NOMO-1 (cell line): Measurements from ENCODE around the gene VWA2.
"Not testable (repeated sequence)": the region's sequence is repeated elsewhere in the genome, so short reads cannot be mapped to it uniquely, and the experiment has no call there.

Experiments used
- DNase-seq, 2 experiments: peaks; one replicate each; lab custom pipeline; 2025; ENCODE audit not compliant: unreplicated experiment in 2 of 2; lab: John Stamatoyannopoulos, UW

The VWA2 gene

GRCh38 chr10:114313866-114314265, 74.8 kb downstream of the VWA2 start:
- no peak for DNase-seq

GRCh38 chr10:114315566-114316420, 76.7 kb downstream of the VWA2 start:
- no peak for DNase-seq

- no peak for DNase-seq
These were observed 77.7 kb downstream of the VWA2 start for GRCh38 chr10:114316744-114317143.

- DNase-seq: no peak
These were observed 80.6 kb downstream of the VWA2 start for GRCh38 chr10:114319406-114320248.

GRCh38 chr10:114320249-114321116, 81.4 kb downstream of the VWA2 start:
- no peak for DNase-seq

GRCh38 chr10:114322344-114322743, 83.3 kb downstream of the VWA2 start:
- DNase-seq: no peak

GRCh38 chr10:114323023-114323422, 84.0 kb downstream of the VWA2 start:
- DNase-seq: no peak

- DNase-seq: no peak
These were observed 87.7 kb downstream of the VWA2 start for GRCh38 chr10:114326795-114327194.

- no peak for DNase-seq
These were observed 88.7 kb downstream of the VWA2 start for GRCh38 chr10:114327537-114328440.

- no peak for DNase-seq
These were observed 89.4 kb downstream of the VWA2 start for GRCh38 chr10:114328441-114328812.

- DNase-seq: no peak
These were observed 89.8 kb downstream of the VWA2 start for GRCh38 chr10:114328874-114329273.

- no peak for DNase-seq
These were observed 90.7 kb downstream of the VWA2 start for GRCh38 chr10:114329634-114330365.

GRCh38 chr10:114332301-114333192, 93.5 kb downstream of the VWA2 start:
- no peak for DNase-seq

- not testable (repeated sequence) for DNase-seq
These were observed 94.4 kb downstream of the VWA2 start for GRCh38 chr10:114333441-114333840.

- no peak for DNase-seq
These were observed 95.2 kb downstream of the VWA2 start for GRCh38 chr10:114334301-114334700.

GRCh38 chr10:114335614-114336013, 96.6 kb downstream of the VWA2 start:
- DNase-seq: no peak

- no peak for DNase-seq
These were observed 97.9 kb downstream of the VWA2 start for GRCh38 chr10:114336823-114337509.
